ENCODE measurements around the gene APOBEC3A. TPM values are rescaled to one million over a fixed set of nuclear protein-coding genes. Genes with fewer than 3 reads are reported as not detected.

The APOBEC3A gene
- total RNA-seq, 1 experiment from 2014 or later = not detected

- TF ChIP-seq ZNF281 (CRISPR knock-in tag; IDR thresholded peaks at IDR 0.05) (no peak), MAX (CRISPR knock-in tag; IDR thresholded peaks at IDR 0.05) (peak; percentile 76), USF1 (CRISPR knock-in tag; IDR thresholded peaks at IDR 0.05) (no peak), ERG (CRISPR knock-in tag; IDR thresholded peaks at IDR 0.05) (no peak), ATF6 (CRISPR knock-in tag; IDR thresholded peaks at IDR 0.05) (no peak), CDX4 (CRISPR knock-in tag; IDR thresholded peaks at IDR 0.05; ENCODE audit: borderline replicate concordance) (no peak), FOXJ3 (CRISPR knock-in tag; IDR thresholded peaks at IDR 0.05; ENCODE audit: borderline replicate concordance) (no peak), CBFB (CRISPR knock-in tag; IDR thresholded peaks at IDR 0.05; ENCODE audit: low read depth) (no peak), CTCF (IDR thresholded peaks at IDR 0.05) (peak; percentile 73), ZNF423 (CRISPR knock-in tag; IDR thresholded peaks at IDR 0.05) (no peak), NFE2L1 (CRISPR knock-in tag; IDR thresholded peaks at IDR 0.05) (no peak), HMGXB4 (CRISPR knock-in tag; IDR thresholded peaks at IDR 0.05) (0 out of 2 replicates have a peak, but pooled peaks have one; percentile 24), ZNF396 (CRISPR knock-in tag; IDR thresholded peaks at IDR 0.05; ENCODE audit: borderline replicate concordance) (no peak), ZNF232 (CRISPR knock-in tag; IDR thresholded peaks at IDR 0.05) (no peak; the same call in 1 of the 2 replicates), EMX1 (CRISPR knock-in tag; IDR thresholded peaks at IDR 0.05) (no peak), TEAD1 (CRISPR knock-in tag; IDR thresholded peaks at IDR 0.05) (peak; percentile 66; the same call in 1 of the 2 replicates)
Measured at GRCh38 chr22:39003165-39003638, 45.8 kb downstream of the APOBEC3A start (continued).
